Panc1 (cell line): ENCODE data around the gene ARHGDIA.

Experiments used
- POLR2AphosphoS5 ChIP-seq: IDR thresholded peaks from 2 replicates; pipeline ENCODE4 v1.6.1; 2012; ENCODE audit warnings: mild to moderate bottlenecking, low read depth, low read length, moderate library complexity
- TCF7L2 ChIP-seq: IDR thresholded peaks from 2 replicates; pipeline ENCODE4 v1.6.1; 2011; ENCODE audit warnings: mild to moderate bottlenecking, low read depth, low read length, inconsistent platforms
- TF ChIP-seq, protein P1 (sequence below): fragments of 450-650 bp; IDR thresholded peaks from 2 replicates; pipeline ENCODE4 v1.5.1; 2017; ENCODE audit warnings: mild to moderate bottlenecking
- TF ChIP-seq, protein P2 (sequence below), 2 experiments: IDR thresholded peaks; 2 replicates each; pipeline ENCODE4 v1.6.1; 2011 to 2012; ENCODE audit warnings: low read depth in 2 of 2, control low read depth in 1 of 2, low read length in 1 of 2, mild to moderate bottlenecking in 1 of 2, moderate library complexity in 1 of 2; ENCODE audit not compliant: insufficient read depth in 1 of 2

DNA sequence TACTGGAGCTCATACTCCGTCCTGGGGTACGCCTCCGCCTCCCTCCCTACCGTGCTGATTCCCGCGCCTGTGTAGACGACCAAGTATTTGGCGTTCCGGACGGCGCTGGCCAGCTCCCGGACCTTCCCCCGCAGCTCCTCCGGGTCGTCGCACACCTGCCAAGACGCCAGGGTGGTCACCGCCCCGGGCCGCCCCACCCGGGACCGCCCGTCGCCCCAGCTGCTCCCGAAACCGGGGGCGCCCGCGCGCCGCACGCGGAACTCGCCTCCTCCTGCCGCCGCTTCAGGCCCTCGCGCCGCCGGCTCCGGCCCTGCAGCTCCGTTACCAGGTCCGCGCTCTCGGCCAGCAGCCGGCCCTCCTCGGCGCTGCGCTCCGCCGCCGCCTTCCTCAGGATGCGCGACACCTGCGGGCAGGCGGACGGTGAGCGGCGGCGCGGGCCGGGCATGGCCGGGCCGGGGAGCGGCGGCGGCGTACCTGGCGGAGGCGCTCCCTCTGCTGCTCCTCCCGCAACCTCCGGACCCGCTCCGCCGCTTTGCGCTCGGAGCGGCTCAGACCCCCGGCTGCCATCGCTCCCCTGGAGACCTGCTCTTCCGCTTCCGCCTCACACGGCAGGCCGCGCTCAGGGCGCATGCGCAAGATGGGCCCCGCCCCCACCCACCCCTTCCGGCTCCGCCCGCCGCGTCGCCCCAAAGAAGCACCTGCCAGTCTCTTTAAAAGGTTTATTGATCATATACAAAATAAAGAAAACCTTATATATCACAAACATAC lies 46.6 kb upstream of the ARHGDIA start, which contains the start of gene SIRT7:
- TF ChIP-seq, protein P1, sequence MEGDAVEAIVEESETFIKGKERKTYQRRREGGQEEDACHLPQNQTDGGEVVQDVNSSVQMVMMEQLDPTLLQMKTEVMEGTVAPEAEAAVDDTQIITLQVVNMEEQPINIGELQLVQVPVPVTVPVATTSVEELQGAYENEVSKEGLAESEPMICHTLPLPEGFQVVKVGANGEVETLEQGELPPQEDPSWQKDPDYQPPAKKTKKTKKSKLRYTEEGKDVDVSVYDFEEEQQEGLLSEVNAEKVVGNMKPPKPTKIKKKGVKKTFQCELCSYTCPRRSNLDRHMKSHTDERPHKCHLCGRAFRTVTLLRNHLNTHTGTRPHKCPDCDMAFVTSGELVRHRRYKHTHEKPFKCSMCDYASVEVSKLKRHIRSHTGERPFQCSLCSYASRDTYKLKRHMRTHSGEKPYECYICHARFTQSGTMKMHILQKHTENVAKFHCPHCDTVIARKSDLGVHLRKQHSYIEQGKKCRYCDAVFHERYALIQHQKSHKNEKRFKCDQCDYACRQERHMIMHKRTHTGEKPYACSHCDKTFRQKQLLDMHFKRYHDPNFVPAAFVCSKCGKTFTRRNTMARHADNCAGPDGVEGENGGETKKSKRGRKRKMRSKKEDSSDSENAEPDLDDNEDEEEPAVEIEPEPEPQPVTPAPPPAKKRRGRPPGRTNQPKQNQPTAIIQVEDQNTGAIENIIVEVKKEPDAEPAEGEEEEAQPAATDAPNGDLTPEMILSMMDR: no peak
- TF ChIP-seq POLR2AphosphoS5: peak; percentile 80
- no peak for TF ChIP-seq TCF7L2
- TF ChIP-seq, protein P2, sequence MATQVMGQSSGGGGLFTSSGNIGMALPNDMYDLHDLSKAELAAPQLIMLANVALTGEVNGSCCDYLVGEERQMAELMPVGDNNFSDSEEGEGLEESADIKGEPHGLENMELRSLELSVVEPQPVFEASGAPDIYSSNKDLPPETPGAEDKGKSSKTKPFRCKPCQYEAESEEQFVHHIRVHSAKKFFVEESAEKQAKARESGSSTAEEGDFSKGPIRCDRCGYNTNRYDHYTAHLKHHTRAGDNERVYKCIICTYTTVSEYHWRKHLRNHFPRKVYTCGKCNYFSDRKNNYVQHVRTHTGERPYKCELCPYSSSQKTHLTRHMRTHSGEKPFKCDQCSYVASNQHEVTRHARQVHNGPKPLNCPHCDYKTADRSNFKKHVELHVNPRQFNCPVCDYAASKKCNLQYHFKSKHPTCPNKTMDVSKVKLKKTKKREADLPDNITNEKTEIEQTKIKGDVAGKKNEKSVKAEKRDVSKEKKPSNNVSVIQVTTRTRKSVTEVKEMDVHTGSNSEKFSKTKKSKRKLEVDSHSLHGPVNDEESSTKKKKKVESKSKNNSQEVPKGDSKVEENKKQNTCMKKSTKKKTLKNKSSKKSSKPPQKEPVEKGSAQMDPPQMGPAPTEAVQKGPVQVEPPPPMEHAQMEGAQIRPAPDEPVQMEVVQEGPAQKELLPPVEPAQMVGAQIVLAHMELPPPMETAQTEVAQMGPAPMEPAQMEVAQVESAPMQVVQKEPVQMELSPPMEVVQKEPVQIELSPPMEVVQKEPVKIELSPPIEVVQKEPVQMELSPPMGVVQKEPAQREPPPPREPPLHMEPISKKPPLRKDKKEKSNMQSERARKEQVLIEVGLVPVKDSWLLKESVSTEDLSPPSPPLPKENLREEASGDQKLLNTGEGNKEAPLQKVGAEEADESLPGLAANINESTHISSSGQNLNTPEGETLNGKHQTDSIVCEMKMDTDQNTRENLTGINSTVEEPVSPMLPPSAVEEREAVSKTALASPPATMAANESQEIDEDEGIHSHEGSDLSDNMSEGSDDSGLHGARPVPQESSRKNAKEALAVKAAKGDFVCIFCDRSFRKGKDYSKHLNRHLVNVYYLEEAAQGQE (IDR thresholded peaks at IDR 0.05; ENCODE audit: insufficient read depth in 1 of 2, low read depth in 2 of 2, low read length in 1 of 2): no peak
